Panc1 (cell line): ENCODE results near the gene SLC51B. TPM values are rescaled to one million over a fixed set of nuclear protein-coding genes. Genes with fewer than 3 reads are reported as not detected.

ENCODE experiments used
- ATAC-seq: fragments of 200-7000 bp; cut with Tn5 transposase; 2 replicates; pipeline ENCODE4 v1.9.1; 2020; ENCODE audit warnings: mild to moderate bottlenecking, moderate library complexity
- BruUV-seq: library from RNA; stranded (reverse); fragments of 400-500 nt; replicated peaks from 2 replicates; lab custom pipeline; 2021; lab: Mats Ljungman, UMichigan
- CTCF ChIA-PET: fragments of 300-600 bp; sonication (Branson Sonifier 250); formaldehyde crosslinking; loops from one replicate; lab custom pipeline; 2022; ENCODE audit warnings: antibody characterized with exemption; lab: Charles Lee
- POLR2A ChIA-PET: fragments of 300-600 bp; sonication (Branson Sonifier 250); formaldehyde crosslinking; loops from one replicate; lab custom pipeline; 2022; ENCODE audit warnings: antibody characterized with exemption; lab: Charles Lee
- DNase-seq: peaks from one replicate; pipeline ENCODE4 v3.0.0-alpha.2; 2010; ENCODE audit warnings: low read depth, low spot score
- H3K27ac ChIP-seq: 2 replicates; pipeline ENCODE4 v1.5.1; 2011; ENCODE audit warnings: mild to moderate bottlenecking, low read length, inconsistent platforms
- H3K27me3 ChIP-seq: fragments of 200-500 bp; sonication (Bioruptor generic); 2 replicates; pipeline ENCODE4 v1.6.0; 2014; ENCODE audit warnings: low read length, inconsistent platforms; ENCODE audit not compliant: control insufficient read depth, insufficient read depth
- H3K36me3 ChIP-seq: fragments of 200-500 bp; sonication (Bioruptor generic); 2 replicates; pipeline ENCODE4 v1.5.1; 2014; ENCODE audit warnings: inconsistent platforms, mild to moderate bottlenecking, low read length, moderate library complexity; ENCODE audit not compliant: control insufficient read depth, insufficient read depth
- H3K4me1 ChIP-seq: 2 replicates; pipeline ENCODE4 v1.5.1; 2011; ENCODE audit warnings: inconsistent platforms, mild to moderate bottlenecking, low read length, moderate library complexity; ENCODE audit not compliant: control insufficient read depth, insufficient read depth
- H3K4me3 ChIP-seq, 2 experiments: 2 replicates each; pipeline ENCODE4 v1.5.1; 2011 to 2012; ENCODE audit warnings: low read depth in 2 of 2, low read length in 2 of 2, mild to moderate bottlenecking in 2 of 2, inconsistent platforms in 1 of 2, moderate library complexity in 1 of 2
- H3K9me3 ChIP-seq: fragments of 200-500 bp; sonication (Bioruptor generic); 2 replicates; pipeline ENCODE4 v1.5.1; 2014; ENCODE audit warnings: low read depth, mild to moderate bottlenecking, inconsistent platforms, low read length, moderate library complexity; ENCODE audit not compliant: control insufficient read depth, insufficient read depth
- CTCF ChIP-seq: fragments of 450-650 bp; IDR thresholded peaks from 2 replicates; pipeline ENCODE4 v1.5.1; 2017; ENCODE audit warnings: mild to moderate bottlenecking
- POLR2AphosphoS5 ChIP-seq: IDR thresholded peaks from 2 replicates; pipeline ENCODE4 v1.6.1; 2012; ENCODE audit warnings: mild to moderate bottlenecking, low read depth, low read length, moderate library complexity
- SIN3A ChIP-seq: IDR thresholded peaks from 2 replicates; pipeline ENCODE4 v1.6.1; 2012; ENCODE audit warnings: low read depth, mild to moderate bottlenecking, low read length, moderate library complexity, borderline replicate concordance; ENCODE audit not compliant: insufficient read depth
- TCF7L2 ChIP-seq: IDR thresholded peaks from 2 replicates; pipeline ENCODE4 v1.6.1; 2011; ENCODE audit warnings: mild to moderate bottlenecking, low read depth, low read length, inconsistent platforms
- in situ Hi-C: cut with HindIII; loops from 2 replicates; pipeline ENCODE4 v1.10.0; 2016; ENCODE audit warnings: low sequenced_read_pairs, low pct_unique_long_range_greater_than_20kb
- intact Hi-C: fragments of 100-400 bp; cut with micrococcal nuclease; formaldehyde crosslinking; loops from one replicate; pipeline ENCODE4 v1.10.0; 2022; ENCODE audit not compliant: unreplicated experiment
- total RNA-seq: library from RNA; stranded (reverse); gene quantifications from one replicate; pipeline ENCODE4 v1.2.1, GENCODE V29; 2021; ENCODE audit not compliant: unreplicated experiment
- TF ChIP-seq, protein P1 (sequence below), 2 experiments: IDR thresholded peaks; 2 replicates each; pipeline ENCODE4 v1.6.1; 2011 to 2012; ENCODE audit warnings: low read depth in 2 of 2, control low read depth in 1 of 2, low read length in 1 of 2, mild to moderate bottlenecking in 1 of 2, moderate library complexity in 1 of 2; ENCODE audit not compliant: insufficient read depth in 1 of 2

The SLC51B gene
- total RNA-seq, 1 experiment from 2014 or later: 0.51 TPM

GRCh38 chr15:65040461-65040860 lies 4.7 kb upstream of the SLC51B start:
- intact Hi-C loops: no loop called here
- H3K27me3 ChIP-seq: no peaks in the 10 kb centered on the region
- CTCF ChIA-PET: no interaction called here
- no peaks in the 10 kb centered on the region; the same call in 1 of the 2 replicates for H3K4me1 ChIP-seq
- no peaks in the 10 kb centered on the region for H3K36me3 ChIP-seq
- BruUV-seq: no TSS peak
- DNase-seq (no peak), ATAC-seq (no peak)
- in situ Hi-C loops: no loop called here
- H3K9me3 ChIP-seq: no peaks in the 10 kb centered on the region
- POLR2A ChIA-PET: no interaction called here
- no peak overlapping the region for H3K27ac ChIP-seq
- TF ChIP-seq POLR2AphosphoS5 (no peak), CTCF (no peak), SIN3A (no peak), TCF7L2 (no peak)
- TF ChIP-seq, protein P1, sequence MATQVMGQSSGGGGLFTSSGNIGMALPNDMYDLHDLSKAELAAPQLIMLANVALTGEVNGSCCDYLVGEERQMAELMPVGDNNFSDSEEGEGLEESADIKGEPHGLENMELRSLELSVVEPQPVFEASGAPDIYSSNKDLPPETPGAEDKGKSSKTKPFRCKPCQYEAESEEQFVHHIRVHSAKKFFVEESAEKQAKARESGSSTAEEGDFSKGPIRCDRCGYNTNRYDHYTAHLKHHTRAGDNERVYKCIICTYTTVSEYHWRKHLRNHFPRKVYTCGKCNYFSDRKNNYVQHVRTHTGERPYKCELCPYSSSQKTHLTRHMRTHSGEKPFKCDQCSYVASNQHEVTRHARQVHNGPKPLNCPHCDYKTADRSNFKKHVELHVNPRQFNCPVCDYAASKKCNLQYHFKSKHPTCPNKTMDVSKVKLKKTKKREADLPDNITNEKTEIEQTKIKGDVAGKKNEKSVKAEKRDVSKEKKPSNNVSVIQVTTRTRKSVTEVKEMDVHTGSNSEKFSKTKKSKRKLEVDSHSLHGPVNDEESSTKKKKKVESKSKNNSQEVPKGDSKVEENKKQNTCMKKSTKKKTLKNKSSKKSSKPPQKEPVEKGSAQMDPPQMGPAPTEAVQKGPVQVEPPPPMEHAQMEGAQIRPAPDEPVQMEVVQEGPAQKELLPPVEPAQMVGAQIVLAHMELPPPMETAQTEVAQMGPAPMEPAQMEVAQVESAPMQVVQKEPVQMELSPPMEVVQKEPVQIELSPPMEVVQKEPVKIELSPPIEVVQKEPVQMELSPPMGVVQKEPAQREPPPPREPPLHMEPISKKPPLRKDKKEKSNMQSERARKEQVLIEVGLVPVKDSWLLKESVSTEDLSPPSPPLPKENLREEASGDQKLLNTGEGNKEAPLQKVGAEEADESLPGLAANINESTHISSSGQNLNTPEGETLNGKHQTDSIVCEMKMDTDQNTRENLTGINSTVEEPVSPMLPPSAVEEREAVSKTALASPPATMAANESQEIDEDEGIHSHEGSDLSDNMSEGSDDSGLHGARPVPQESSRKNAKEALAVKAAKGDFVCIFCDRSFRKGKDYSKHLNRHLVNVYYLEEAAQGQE (IDR thresholded peaks at IDR 0.05; ENCODE audit: insufficient read depth in 1 of 2, low read depth in 2 of 2, low read length in 1 of 2): no peak
- H3K4me3 ChIP-seq: no peak overlapping the region

GRCh38 chr15:65041787-65042186 lies 3.4 kb upstream of the SLC51B start:
- no TSS peak for BruUV-seq
- Histone ChIP-seq H3K27ac (no peak overlapping the region), H3K36me3 (no peaks in the 10 kb centered on the region), H3K9me3 (no peaks in the 10 kb centered on the region), H3K27me3 (no peaks in the 10 kb centered on the region), H3K4me1 (no peaks in the 10 kb centered on the region; the same call in 1 of the 2 replicates), H3K4me3 (no peak overlapping the region)
- intact Hi-C loops (no loop called here), in situ Hi-C loops (no loop called here)
- ChIA-PET CTCF (interaction anchor here (0.7 kb wide), 1 partner anchor 244 kb away, joined by 3 read pairs; no protein-coding TSS in a partner anchor), POLR2A (no interaction called here)
- ATAC-seq (no peak), DNase-seq (no peak)
- no peak for TF ChIP-seq SIN3A
- TF ChIP-seq TCF7L2: no peak
- TF ChIP-seq POLR2AphosphoS5: no peak
- TF ChIP-seq CTCF: no peak
- TF ChIP-seq, protein P1 (IDR thresholded peaks at IDR 0.05; ENCODE audit: insufficient read depth in 1 of 2, low read depth in 2 of 2, low read length in 1 of 2): no peak
